Activated CD8-positive, alpha-beta memory T cell treated with anti-CD3 and anti-CD28 coated beads for 48 hours (primary cell): ENCODE results near the gene MBL2.

Experiments used
- DNase-seq, 3 experiments: peaks; one replicate each; pipeline ENCODE4 v3.0.0-alpha.2; 2020; ENCODE audit warnings: low read depth in 2 of 3, low spot score in 2 of 3

The MBL2 gene

DNA sequence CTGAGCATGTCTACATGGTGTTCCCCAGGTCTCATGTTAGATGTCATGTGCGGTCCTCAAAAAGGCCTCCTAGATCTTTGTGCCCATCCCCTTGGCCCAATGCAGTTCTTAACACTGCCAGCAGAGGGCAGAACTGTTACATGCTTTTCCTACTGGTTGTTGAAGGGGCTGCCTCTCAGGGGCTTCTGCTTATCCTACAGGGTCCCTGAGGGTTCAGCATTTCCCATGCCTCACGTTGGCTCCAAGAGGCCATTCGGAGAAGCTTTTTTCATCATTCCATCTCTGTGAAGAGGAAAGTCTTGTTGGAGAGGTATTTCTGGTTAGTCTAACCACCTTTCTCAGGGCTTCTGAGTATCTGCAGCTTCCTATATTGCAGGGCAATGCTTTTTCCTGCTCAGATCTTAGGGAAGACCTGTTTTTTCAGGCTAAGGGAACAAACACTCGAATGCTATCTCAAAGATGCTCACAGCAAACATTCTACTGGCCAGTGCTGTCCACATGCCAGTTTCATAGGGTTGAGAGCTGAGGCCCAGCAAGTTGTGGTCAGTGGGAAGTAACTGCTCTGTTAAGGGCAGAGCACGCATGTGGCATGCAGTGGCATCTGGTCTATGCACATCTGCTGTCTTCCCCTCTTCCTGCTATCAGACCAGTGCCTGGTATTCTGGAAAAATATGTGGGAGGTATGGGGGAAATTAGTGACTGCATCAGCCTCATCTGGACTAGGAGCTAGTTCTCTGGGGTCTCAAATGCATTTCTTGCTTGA, 31.5 kb downstream of the MBL2 start:
- DNase-seq = peak in 2 of 3 experiments; percentile 14 to 27

GRCh38 chr10:52740155-52740549, 32.4 kb downstream of the MBL2 start:
- DNase-seq = no peak

GRCh38 chr10:52739380-52740154, 33.0 kb downstream of the MBL2 start:
- no peak for DNase-seq

DNA sequence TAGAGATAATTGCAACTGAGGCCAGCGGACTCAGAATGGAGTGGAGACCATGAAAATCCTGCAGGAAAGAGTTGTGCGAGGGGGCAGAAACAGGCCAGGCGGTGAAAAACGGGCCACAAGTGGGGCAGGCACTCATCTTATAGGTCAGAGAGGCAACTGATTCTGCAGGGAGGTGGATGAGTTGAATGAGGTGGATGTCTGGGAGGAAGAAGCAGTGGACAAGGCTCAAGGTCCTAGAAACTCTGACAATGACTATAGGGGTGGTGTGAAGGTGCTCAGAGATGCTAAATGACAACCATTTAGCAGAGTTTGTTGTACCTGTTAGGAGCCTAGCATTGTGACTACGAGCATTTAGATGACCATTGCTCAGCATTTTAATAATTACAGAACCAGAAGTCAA, 33.6 kb downstream of the MBL2 start:
- no peak for DNase-seq

DNA sequence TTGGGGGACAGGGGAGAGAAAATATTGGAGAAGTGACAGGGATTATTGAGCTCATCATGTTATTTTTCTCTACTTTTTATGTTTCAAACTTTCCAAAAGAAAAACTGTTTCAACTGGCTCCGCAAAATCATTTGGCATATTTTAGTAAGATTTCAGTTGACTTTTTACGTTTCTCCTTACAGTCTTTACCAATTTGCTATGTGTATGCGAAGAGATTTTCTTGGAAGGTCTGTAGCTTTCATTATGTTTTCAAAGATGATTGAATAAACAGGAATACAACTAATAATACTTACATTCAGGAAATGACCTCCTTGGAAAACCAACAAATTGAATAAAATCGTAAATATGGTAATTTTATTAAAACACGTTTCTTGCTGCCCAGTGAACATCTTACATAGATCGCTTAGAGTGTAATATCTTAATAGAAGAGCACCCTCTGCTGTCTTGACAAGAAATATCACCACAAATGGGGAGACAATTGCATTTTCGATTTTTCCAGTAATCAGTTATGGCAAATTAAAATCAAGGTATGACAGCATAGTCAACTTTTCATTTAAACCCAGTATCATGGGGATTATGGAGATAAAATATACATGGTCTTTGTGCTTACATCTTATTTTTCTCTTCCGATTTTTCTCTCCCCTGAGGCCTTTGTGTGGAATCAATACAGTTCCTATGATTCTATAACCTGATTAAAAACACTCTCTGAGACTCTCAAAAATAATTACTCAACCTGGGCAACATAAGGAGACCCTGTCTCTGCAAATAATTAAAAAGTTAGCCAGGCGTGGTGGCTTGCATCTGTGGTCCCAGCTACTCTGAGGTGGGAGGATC, 43.1 kb downstream of the MBL2 start:
- no peak for DNase-seq

GRCh38 chr10:52720018-52720417, 52.6 kb downstream of the MBL2 start:
- DNase-seq = no peak
